Glutamatergic neuron (in vitro differentiated cells): ENCODE results near the gene GFY. TPM values are rescaled to one million over a fixed set of nuclear protein-coding genes. Genes with fewer than 3 reads are reported as not detected.

Experiments
- DNase-seq: peaks from one replicate; pipeline ENCODE4 v3.0.0; 2022
- H3K27ac Mint-ChIP-seq: one replicate; pipeline ENCODE4 v1.8.0; 2020; ENCODE audit warnings: mild to moderate bottlenecking, mixed read lengths, inconsistent platforms; ENCODE audit not compliant: unreplicated experiment
- H3K27me3 Mint-ChIP-seq: one replicate; pipeline ENCODE4 v1.8.0; 2020; ENCODE audit warnings: mild to moderate bottlenecking, moderate library complexity, mixed read lengths, inconsistent platforms; ENCODE audit not compliant: unreplicated experiment
- H3K36me3 Mint-ChIP-seq: one replicate; pipeline ENCODE4 v1.8.0; 2020; ENCODE audit warnings: mild to moderate bottlenecking, mixed read lengths, inconsistent platforms; ENCODE audit not compliant: unreplicated experiment
- H3K4me1 Mint-ChIP-seq: one replicate; pipeline ENCODE4 v1.8.0; 2020; ENCODE audit warnings: mild to moderate bottlenecking, low read depth, mixed read lengths, inconsistent platforms; ENCODE audit not compliant: unreplicated experiment
- H3K4me3 Mint-ChIP-seq: one replicate; pipeline ENCODE4 v1.8.0; 2020; ENCODE audit warnings: mild to moderate bottlenecking, mixed read lengths, inconsistent platforms; ENCODE audit not compliant: unreplicated experiment
- H3K9me3 Mint-ChIP-seq: one replicate; pipeline ENCODE4 v1.8.0; 2020; ENCODE audit warnings: mild to moderate bottlenecking, moderate library complexity, mixed read lengths, inconsistent platforms; ENCODE audit not compliant: unreplicated experiment
- CTCF ChIP-seq: fragments of 200-600 bp; sonication (generic); IDR thresholded peaks from one replicate; pipeline ENCODE4 v1.5.0; 2021; ENCODE audit not compliant: partially characterized antibody, unreplicated experiment
- total RNA-seq: library from RNA; stranded (reverse); fragmentation: NEBNext Ultra II Directional; extraction: Animal tissue kit (Norgen Biotek cat#: 25700); gene quantifications from one replicate; pipeline ENCODE4 v1.2.1, GENCODE V29; 2021; ENCODE audit not compliant: unreplicated experiment

Gene GFY
- total RNA-seq, 1 donor from 2014 or later, result 0.88 TPM

DNA sequence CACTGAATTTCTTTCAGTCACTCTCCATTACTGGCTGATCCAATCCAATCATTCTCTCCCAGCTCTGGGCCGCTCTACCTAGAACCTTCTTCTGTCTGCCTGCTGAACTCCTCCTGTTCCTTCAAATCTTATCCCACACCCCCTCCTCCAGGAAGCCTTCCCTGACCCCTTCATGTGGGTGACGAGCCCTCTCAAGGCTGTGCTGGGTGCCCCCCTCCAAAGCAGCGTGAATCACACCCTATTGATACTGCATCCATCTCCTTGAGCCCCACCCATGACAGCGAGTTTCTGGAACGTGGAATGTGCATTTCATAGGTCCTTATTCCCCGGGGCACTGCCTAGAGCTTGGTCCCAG, 23.2 kb downstream of the GFY start:
- DNase-seq, result no peak
- Mint-ChIP-seq H3K36me3 (no peaks in the 10 kb centered on the region), H3K9me3 (peaks cover 8% of the 10 kb centered on the region), H3K4me1 (peaks cover 8% of the 10 kb centered on the region), H3K27ac (no peak overlapping the region), H3K4me3 (peak overlapping the region; percentile 19), H3K27me3 (peaks cover 2% of the 10 kb centered on the region)
- TF ChIP-seq CTCF, result no peak

GRCh38 chr19:49450405-49450804, 25.2 kb downstream of the GFY start:
- Mint-ChIP-seq H3K27me3 (peaks cover 3% of the 10 kb centered on the region), H3K4me1 (peaks cover 10% of the 10 kb centered on the region), H3K4me3 (peak overlapping the region; percentile 100), H3K9me3 (peaks cover 8% of the 10 kb centered on the region), H3K36me3 (no peaks in the 10 kb centered on the region), H3K27ac (peak overlapping the region; percentile 64)
- no peak for DNase-seq
- no peak for TF ChIP-seq CTCF

DNA sequence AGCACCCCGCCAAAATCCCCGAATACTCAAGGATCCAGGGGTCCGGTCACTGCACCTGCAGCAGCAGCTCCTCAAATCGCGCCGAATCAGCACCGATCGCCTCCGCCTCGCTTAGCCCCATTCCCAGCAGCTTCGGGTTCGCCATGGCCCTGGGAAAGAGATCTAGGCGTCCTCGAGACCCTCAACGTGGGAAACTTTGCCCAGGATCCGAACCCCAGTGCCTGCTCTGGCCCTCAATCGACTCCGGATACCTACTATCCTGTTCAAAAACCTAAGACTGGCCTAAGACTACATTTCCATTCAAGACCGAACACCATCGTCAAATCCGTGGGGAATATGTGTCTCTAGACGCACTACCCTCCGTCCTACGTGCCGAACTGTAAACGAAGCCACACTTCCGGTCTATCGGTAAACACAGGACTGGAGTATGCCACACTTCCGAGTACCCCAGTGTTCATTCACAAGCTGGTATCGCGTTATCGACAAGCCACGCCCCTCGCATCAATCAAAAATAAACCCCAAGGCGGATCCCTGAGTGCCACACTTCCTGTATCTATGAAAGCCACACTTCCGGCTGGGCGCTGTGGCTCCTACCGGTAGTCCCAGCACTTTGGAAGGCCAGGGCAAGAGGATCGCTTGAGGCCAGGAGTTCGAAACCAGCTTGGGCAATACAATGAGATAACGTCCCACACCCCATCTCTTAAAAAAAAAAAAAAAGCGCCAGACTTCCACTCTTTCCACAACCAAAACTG, 26.4 kb downstream of the GFY start, which contains the start of gene PIH1D1:
Gene PIH1D1, minus strand, starts transcription at position 385 of the 752 bp plus-strand sequence. Its CDS starts 240 bp downstream, at position 145.
- H3K27ac Mint-ChIP-seq, result peak within 1 kb of the TSS; percentile 100
- H3K9me3 Mint-ChIP-seq, result peaks cover 7% of the 10 kb centered on the region
- H3K36me3 Mint-ChIP-seq, result no peaks in the 10 kb centered on the region
- peak within 1 kb of the TSS; percentile 100 for H3K4me3 Mint-ChIP-seq
- H3K4me1 Mint-ChIP-seq, result peaks cover 10% of the 10 kb centered on the region
- TF ChIP-seq CTCF, result no peak
- H3K27me3 Mint-ChIP-seq, result peaks cover 3% of the 10 kb centered on the region
- peak; percentile 88 for DNase-seq

- TF ChIP-seq CTCF, result no peak
- DNase-seq, result peak; percentile 98
- Mint-ChIP-seq H3K27me3 (peaks cover 3% of the 10 kb centered on the region), H3K9me3 (peaks cover 6% of the 10 kb centered on the region), H3K4me1 (peaks cover 10% of the 10 kb centered on the region), H3K4me3 (peak within 1 kb of the TSS; percentile 100), H3K27ac (peak within 1 kb of the TSS; percentile 100), H3K36me3 (no peaks in the 10 kb centered on the region)
These were observed 28.0 kb downstream of the GFY start, which contains the start of gene ALDH16A1 for GRCh38 chr19:49453013-49453756. ALDH16A1 (plus strand) TSS chr19:49453225; CDS start chr19:49453332, 107 bp downstream.
